GM18858 (cell line): ENCODE measurements around the gene CASP1.

Experiments used
- ATAC-seq: cut with Tn5 transposase; IDR thresholded peaks from one replicate; pipeline ENCODE4 v1.9.1; 2021; ENCODE audit not compliant: unreplicated experiment

CASP1 gene

GRCh38 chr11:104992781-104993180 lies 42.2 kb downstream of the CASP1 start:
- ATAC-seq = no peak

DNA sequence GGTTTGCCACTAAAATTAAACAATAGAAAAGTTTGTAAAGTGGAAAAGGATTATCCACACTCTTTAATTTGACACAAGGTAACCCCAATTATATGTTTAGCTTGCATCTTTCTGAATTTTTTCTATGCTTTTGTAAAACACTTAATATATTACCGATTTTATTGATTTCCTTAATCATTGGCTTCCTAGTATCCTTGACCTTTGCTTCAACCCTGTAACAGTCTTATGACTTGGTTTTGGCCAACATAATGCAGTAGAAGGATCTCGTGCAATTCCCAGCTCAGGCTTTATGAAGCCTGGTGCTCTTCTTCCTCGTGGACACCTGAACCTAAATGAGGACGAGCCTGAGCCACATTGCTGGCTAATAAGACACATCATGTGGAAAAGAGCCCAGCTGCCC lies 43.0 kb downstream of the CASP1 start:
- no peak for ATAC-seq

- no peak for ATAC-seq
These were observed 50.1 kb downstream of the CASP1 start for GRCh38 chr11:104984808-104985207.

GRCh38 chr11:104979839-104980238 lies 55.1 kb downstream of the CASP1 start:
- no peak for ATAC-seq
